HepG2 (cell line): ENCODE results near the gene DNPEP. TPM values are rescaled to one million over a fixed set of nuclear protein-coding genes. Genes with fewer than 3 reads are reported as not detected.

Experiments
- ATAC-seq: fragments of 200-7000 bp; cut with Tn5 transposase; 3 replicates; pipeline ENCODE4 v1.9.1; 2020; ENCODE audit warnings: mild to moderate bottlenecking, moderate library complexity
- BruUV-seq: library from RNA; stranded (reverse); fragments of 400-500 nt; replicated peaks from 2 replicates; lab custom pipeline; 2021; lab: Mats Ljungman, UMichigan
- CTCF ChIA-PET: fragments of 300-600 bp; formaldehyde crosslinking; extraction: SDS; loops from one replicate; lab custom pipeline; 2021; ENCODE audit warnings: low total read pairs, inconsistent platforms, low intra/inter-chr PET ratio; lab: Yijun Ruan, JAX
- POLR2A ChIA-PET: fragments of 350-600 bp; sonication (Branson Sonifier 250); formaldehyde crosslinking; loops from one replicate; lab custom pipeline; 2020; ENCODE audit warnings: antibody characterized with exemption, inconsistent platforms; lab: Yijun Ruan, JAX
- DNase-seq: peaks from one replicate; pipeline ENCODE4 v3.0.0-alpha.2; 2015; ENCODE audit warnings: low spot score
- FAIRE-seq: peaks from 3 replicates; lab custom pipeline; 2011; peaks lifted over from hg19 to GRCh38; lab: Jason Lieb, UNC
- H2AFZ ChIP-seq: one replicate; pipeline ENCODE4 v1.6.1; 2011; ENCODE audit warnings: low read length, inconsistent platforms
- H3K27ac ChIP-seq: fragments of 300-600 bp; 3 replicates; pipeline ENCODE4 v1.8.0; 2011; ENCODE audit warnings: mixed run types, mild to moderate bottlenecking, mixed read lengths, low read length, inconsistent platforms; ENCODE audit not compliant: insufficient read depth; ENCODE audit errors: extremely low read length
- H3K27me3 ChIP-seq, 2 experiments: fragments of 200-600 bp in 1 of 2; 2 replicates in 1 of 2; 3 replicates in 1 of 2; pipeline versions ENCODE4 v1.6.0 to v1.8.0; 2011; ENCODE audit warnings: low read length in 2 of 2, mild to moderate bottlenecking in 2 of 2, moderate library complexity in 2 of 2, inconsistent platforms in 1 of 2; ENCODE audit not compliant: insufficient read depth in 2 of 2, control insufficient read depth in 1 of 2
- H3K36me3 ChIP-seq, 2 experiments: fragments of 200-600 bp in 1 of 2; replicated peaks in 1 of 2; 2 replicates in 1 of 2; 3 replicates in 1 of 2; pipeline versions ENCODE4 v1.5.1 to v1.8.0; 2011; ENCODE audit warnings: low read length in 2 of 2, inconsistent platforms in 1 of 2; ENCODE audit not compliant: insufficient read depth in 2 of 2, control insufficient read depth in 1 of 2
- H3K4me1 ChIP-seq: 2 replicates; pipeline ENCODE4 v1.5.1; 2012; ENCODE audit warnings: low read length, inconsistent platforms; ENCODE audit not compliant: insufficient read depth
- H3K4me2 ChIP-seq: 2 replicates; pipeline ENCODE4 v1.6.0; 2011; ENCODE audit warnings: low read depth, low read length, inconsistent platforms
- H3K4me3 ChIP-seq, 3 experiments: fragments of 200-600 bp in 1 of 3; sonication (generic), shearing (Covaris generic) in 1 of 3; replicated peaks in 1 of 3; 2 replicates each; pipeline ENCODE4 v1.5.1; 2011 to 2016; ENCODE audit warnings: low read length in 3 of 3, inconsistent platforms in 2 of 3, low read depth in 2 of 3, mild to moderate bottlenecking in 2 of 3, control low read depth in 1 of 3, mixed read lengths in 1 of 3; ENCODE audit not compliant: insufficient read depth in 1 of 3
- H3K79me2 ChIP-seq: one replicate; pipeline ENCODE4 v1.6.1; 2011; ENCODE audit warnings: low read length, inconsistent platforms; ENCODE audit not compliant: insufficient read depth
- H3K9ac ChIP-seq: 2 replicates; pipeline ENCODE4 v1.6.0; 2011; ENCODE audit warnings: mild to moderate bottlenecking, low read depth, low read length, inconsistent platforms; ENCODE audit not compliant: insufficient read depth
- H3K9me3 ChIP-seq: 2 replicates; pipeline ENCODE4 v1.5.1; 2012; ENCODE audit warnings: mild to moderate bottlenecking, low read length
- H4K20me1 ChIP-seq: 2 replicates; pipeline ENCODE4 v1.6.0; 2011; ENCODE audit warnings: inconsistent platforms, mild to moderate bottlenecking, low read length, moderate library complexity; ENCODE audit not compliant: insufficient read depth
- AGO2 ChIP-seq: fragments of 200-400 bp; formaldehyde crosslinking; optimal IDR thresholded peaks from 2 replicates; pipeline ENCODE3; 2017; ENCODE audit warnings: mild to moderate bottlenecking, low read depth, low read length, moderate library complexity
- BRCA1 ChIP-seq: sonication (generic); formaldehyde crosslinking; IDR thresholded peaks from 2 replicates; pipeline ENCODE4 v1.4.0; 2020; ENCODE audit warnings: missing genetic modification reagents
- CC2D1A ChIP-seq: sonication (generic); formaldehyde crosslinking; IDR thresholded peaks from 2 replicates; pipeline ENCODE4 v1.8.1; 2023; ENCODE audit warnings: mild to moderate bottlenecking, missing genetic modification reagents
- CREM ChIP-seq, 2 experiments: sonication (generic) in 1 of 2; formaldehyde crosslinking in 1 of 2; IDR thresholded peaks; 2 replicates each; pipeline versions ENCODE4 v1.4.0 to v1.6.1; 2016 to 2020; ENCODE audit warnings: antibody characterized with exemption in 1 of 2, mild to moderate bottlenecking in 1 of 2, missing genetic modification reagents in 1 of 2
- FOXK2 ChIP-seq: fragments of 450-650 bp; IDR thresholded peaks from 2 replicates; pipeline ENCODE4 v1.6.1; 2016
- KLF15 ChIP-seq: sonication (generic); formaldehyde crosslinking; IDR thresholded peaks from 2 replicates; pipeline ENCODE4 v1.8.1; 2023; ENCODE audit warnings: borderline replicate concordance, mild to moderate bottlenecking, inconsistent platforms, missing genetic modification reagents, mixed read lengths
- MIXL1 ChIP-seq: IDR thresholded peaks from 2 replicates; pipeline ENCODE4 v1.6.1; 2016
- SNAPC2 ChIP-seq: sonication (generic); formaldehyde crosslinking; IDR thresholded peaks from 2 replicates; pipeline ENCODE4 v1.8.1; 2022; ENCODE audit warnings: mild to moderate bottlenecking, missing genetic modification reagents
- ZNF776 ChIP-seq: sonication (generic); formaldehyde crosslinking; IDR thresholded peaks from 2 replicates; pipeline ENCODE4 v1.4.0; 2020; ENCODE audit warnings: mild to moderate bottlenecking, missing genetic modification reagents
- WGBS: methylation state at CpG from one replicate; pipeline ENCODE4 v1.1.6; 2017; ENCODE audit warnings: low lambda C conversion rate; 5-methylcytosine and 5-hydroxymethylcytosine counted together
- in situ Hi-C: cut with HindIII; loops from 2 replicates; pipeline ENCODE4 v1.10.0; 2017; ENCODE audit warnings: low pct_unique_long_range_greater_than_20kb; ENCODE audit not compliant: extremely low pct_ligation_motif_present
- intact Hi-C: fragments of 100-400 bp; cut with micrococcal nuclease; formaldehyde crosslinking; loops from one replicate; pipeline ENCODE4 v1.10.0; 2022; ENCODE audit not compliant: unreplicated experiment
- polyA plus RNA-seq, 8 experiments: library from polyadenylated mRNA; depleted of rRNA in 3 of 8; stranded (reverse) in 7 of 8; unstranded in 1 of 8; fragments of >200 nt; fragmentation: Illumina TruSeq in 4 of 8; extraction: Trizol in 4 of 8; gene quantifications; 2 replicates each; pipeline versions ENCODE4 v1.2.1 to v1.2.3, GENCODE V29; 2011 to 2016; ENCODE audit warnings: low read depth in 4 of 8, missing spikeins in 1 of 8, mixed read lengths in 1 of 8; ENCODE audit not compliant: insufficient read depth in 1 of 8
- total RNA-seq, 5 experiments: library from RNA; depleted of rRNA; stranded (reverse); fragments of >200 nt; fragmentation: Illumina TruSeq; extraction: Trizol; gene quantifications; 2 replicates each; pipeline ENCODE4 v1.2.3, GENCODE V29; 2016; ENCODE audit warnings: low read depth in 1 of 5
- TF ChIP-seq, protein P1 (sequence below): sonication (generic); formaldehyde crosslinking; IDR thresholded peaks from 2 replicates; pipeline ENCODE4 v1.8.1; 2022; ENCODE audit warnings: low read depth, mild to moderate bottlenecking, missing genetic modification reagents

Gene DNPEP
- total and polyA plus RNA-seq, 2 of the 13 experiments (the other 11 are each of a cell fraction or from before 2014, with no cell fraction given) = 104 to 109 TPM

DNA sequence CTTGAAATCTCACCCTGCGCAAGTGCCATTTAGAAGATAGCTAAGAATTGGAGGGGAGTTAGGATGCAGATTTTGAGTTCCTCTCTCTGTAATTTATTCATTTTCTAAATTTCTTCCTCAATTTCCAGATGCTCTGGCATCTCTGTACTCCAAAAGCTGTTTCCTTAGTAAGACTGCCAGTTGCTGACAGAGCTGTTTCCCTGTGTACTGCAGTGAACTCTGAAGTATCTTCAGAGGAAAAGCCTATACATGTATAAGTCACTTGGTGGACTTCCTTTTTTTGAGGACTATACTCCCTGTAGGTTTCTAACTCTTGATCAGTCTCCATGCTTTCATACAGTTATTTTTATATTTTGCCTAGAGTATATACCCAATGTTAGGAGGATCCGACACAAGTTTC lies 53.6 kb downstream of the DNPEP start:
- Histone ChIP-seq H3K4me1 (no peaks in the 10 kb centered on the region), H3K27me3 (peaks cover 3 to 36% of the 10 kb centered on the region in 2 experiments; a peak in 4 of 5 replicates), H3K4me3 (no peak overlapping the region), H3K9ac (no peak overlapping the region), H4K20me1 (peaks cover 8% of the 10 kb centered on the region; the same call in 1 of the 2 replicates), H3K79me2 (no peaks in the 10 kb centered on the region), H3K9me3 (no peaks in the 10 kb centered on the region), H3K36me3 (no peaks in the 10 kb centered on the region), H3K27ac (no peak overlapping the region), H3K4me2 (no peak overlapping the region), H2AFZ (no peak overlapping the region)
- ChIA-PET CTCF (no interaction called here), POLR2A (no interaction called here)
- in situ Hi-C loops = no loop called here
- BruUV-seq = no TSS peak
- intact Hi-C loops = no loop called here
- WGBS = 49% methylated on average over 2 of the region's 2 CpGs
- TF ChIP-seq FOXK2 = no peak
- TF ChIP-seq CREM (IDR thresholded peaks at IDR 0.05) = no peak
- TF ChIP-seq CREM (CRISPR knock-in tag; IDR thresholded peaks at IDR 0.05) = no peak
- no peak for TF ChIP-seq ZNF776 (CRISPR knock-in tag)
- no peak for TF ChIP-seq MIXL1
- no peak for TF ChIP-seq SNAPC2 (CRISPR knock-in tag)
- TF ChIP-seq BRCA1 (CRISPR knock-in tag) = no peak
- TF ChIP-seq, protein P1, sequence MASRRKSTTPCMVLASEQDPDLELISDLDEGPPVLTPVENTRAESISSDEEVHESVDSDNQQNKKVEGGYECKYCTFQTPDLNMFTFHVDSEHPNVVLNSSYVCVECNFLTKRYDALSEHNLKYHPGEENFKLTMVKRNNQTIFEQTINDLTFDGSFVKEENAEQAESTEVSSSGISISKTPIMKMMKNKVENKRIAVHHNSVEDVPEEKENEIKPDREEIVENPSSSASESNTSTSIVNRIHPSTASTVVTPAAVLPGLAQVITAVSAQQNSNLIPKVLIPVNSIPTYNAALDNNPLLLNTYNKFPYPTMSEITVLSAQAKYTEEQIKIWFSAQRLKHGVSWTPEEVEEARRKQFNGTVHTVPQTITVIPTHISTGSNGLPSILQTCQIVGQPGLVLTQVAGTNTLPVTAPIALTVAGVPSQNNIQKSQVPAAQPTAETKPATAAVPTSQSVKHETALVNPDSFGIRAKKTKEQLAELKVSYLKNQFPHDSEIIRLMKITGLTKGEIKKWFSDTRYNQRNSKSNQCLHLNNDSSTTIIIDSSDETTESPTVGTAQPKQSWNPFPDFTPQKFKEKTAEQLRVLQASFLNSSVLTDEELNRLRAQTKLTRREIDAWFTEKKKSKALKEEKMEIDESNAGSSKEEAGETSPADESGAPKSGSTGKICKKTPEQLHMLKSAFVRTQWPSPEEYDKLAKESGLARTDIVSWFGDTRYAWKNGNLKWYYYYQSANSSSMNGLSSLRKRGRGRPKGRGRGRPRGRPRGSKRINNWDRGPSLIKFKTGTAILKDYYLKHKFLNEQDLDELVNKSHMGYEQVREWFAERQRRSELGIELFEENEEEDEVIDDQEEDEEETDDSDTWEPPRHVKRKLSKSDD (CRISPR knock-in tag) = no peak
- TF ChIP-seq CC2D1A (CRISPR knock-in tag) = no peak
- TF ChIP-seq KLF15 (CRISPR knock-in tag) = no peak
- no peak for TF ChIP-seq AGO2
- no peak for ATAC-seq
- no peak for FAIRE-seq
- DNase-seq = no peak
